RPMI8226 (cell line): Measurements from ENCODE around the gene CLMP.
"Not testable (repeated sequence)": the region's sequence is repeated elsewhere in the genome, so short reads cannot be mapped to it uniquely, and the experiment has no call there.

Experiments
- DNase-seq: peaks from one replicate; pipeline ENCODE4 v3.0.0-alpha.2; 2015

Gene CLMP

GRCh38 chr11:123073343-123074057, 121.5 kb downstream of the CLMP start:
- DNase-seq: no peak

- DNase-seq: no peak
Observed at GRCh38 chr11:123072762-123073161, 122.3 kb downstream of the CLMP start.

- peak; percentile 66 for DNase-seq
Observed at GRCh38 chr11:123072332-123072761, 122.7 kb downstream of the CLMP start.

GRCh38 chr11:123069908-123070821, 124.9 kb downstream of the CLMP start:
- no peak for DNase-seq

- no peak for DNase-seq
Observed at GRCh38 chr11:123065621-123066020, 129.4 kb downstream of the CLMP start.

GRCh38 chr11:123063826-123064657, 131.0 kb downstream of the CLMP start:
- DNase-seq: no peak

GRCh38 chr11:123062892-123063825, 131.9 kb downstream of the CLMP start:
- DNase-seq: peak; percentile 41

GRCh38 chr11:123062158-123062891, 132.7 kb downstream of the CLMP start:
- DNase-seq: peak; percentile 96

GRCh38 chr11:123061403-123062157, 133.5 kb downstream of the CLMP start, which contains the start of gene HSPA8:
TSS of gene HSPA8 (minus strand) at chr11:123062136. CDS start at chr11:123061324, 812 bp downstream.
- DNase-seq: peak; percentile 75

GRCh38 chr11:123060277-123061000, 134.6 kb downstream of the CLMP start:
- peak; percentile 48 for DNase-seq

GRCh38 chr11:123059041-123059920, 135.8 kb downstream of the CLMP start:
- not testable (repeated sequence) for DNase-seq

- DNase-seq: no peak
Observed at GRCh38 chr11:123057661-123058305, 137.3 kb downstream of the CLMP start.

GRCh38 chr11:123056835-123057491, 138.1 kb downstream of the CLMP start:
- DNase-seq: no peak

GRCh38 chr11:123055191-123055901, 139.7 kb downstream of the CLMP start:
- no peak for DNase-seq

GRCh38 chr11:123054301-123055065, 140.6 kb downstream of the CLMP start:
- DNase-seq: peak; percentile 71
